ENCODE measurements around the gene KRT20.

KRT20 gene

DNA sequence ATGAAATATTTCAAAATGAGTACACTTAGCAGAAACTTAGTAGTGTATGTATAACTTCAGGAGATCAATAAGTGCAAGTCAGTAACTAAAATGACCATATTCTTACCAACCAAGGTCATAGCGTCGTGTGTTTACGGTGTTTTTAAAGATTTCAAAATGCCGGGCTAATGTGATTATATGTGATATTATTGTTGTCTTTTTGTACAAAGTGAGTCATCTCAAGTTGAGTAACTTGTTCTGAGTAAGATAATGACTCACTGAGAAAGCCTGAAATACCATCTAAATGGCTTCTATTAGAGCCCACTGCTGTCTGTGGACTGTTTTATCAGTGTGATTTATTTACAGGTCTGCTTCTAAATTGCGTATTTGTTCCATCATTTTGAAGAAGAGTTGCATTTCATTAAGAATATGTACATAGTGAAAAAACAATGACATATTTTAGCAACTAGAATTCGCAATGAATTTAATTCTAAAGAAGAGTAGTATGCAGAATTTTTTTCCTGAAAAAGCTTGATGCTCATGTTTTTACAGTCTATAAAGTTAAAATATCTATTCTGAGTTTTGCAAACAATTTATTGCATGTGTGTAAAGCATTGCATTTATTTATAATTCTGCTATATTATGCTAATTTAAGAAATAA lies 30.7 kb downstream of the KRT20 start:
- DNase-seq (ENCODE audit: low read depth in 3 of 3, low spot score in 1 of 3): no peak

DNA sequence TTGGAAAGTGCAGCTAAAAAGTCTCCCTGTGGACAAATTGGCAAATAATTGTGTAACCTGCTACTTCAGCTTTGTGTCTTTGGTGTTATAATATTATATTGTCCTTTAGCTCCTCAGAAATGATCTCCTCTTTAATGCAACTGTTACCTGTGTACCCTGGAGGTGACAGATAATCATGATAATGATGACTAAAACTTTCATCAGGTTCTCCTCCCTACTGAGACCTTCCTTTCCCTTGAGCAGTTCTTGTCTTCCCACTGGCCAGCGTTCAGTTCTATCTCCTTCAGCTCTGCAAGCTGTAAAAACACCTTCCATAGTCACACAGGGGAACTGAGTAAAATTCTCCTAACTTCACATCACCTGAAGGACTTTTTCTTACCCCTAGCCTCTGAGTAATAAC lies 32.7 kb downstream of the KRT20 start:
- DNase-seq (ENCODE audit: low read depth in 3 of 3, low spot score in 1 of 3): no peak

GRCh38 chr17:40850293-40850972 lies 34.6 kb downstream of the KRT20 start:
- DNase-seq (ENCODE audit: low read depth in 3 of 3, low spot score in 1 of 3): no peak

DNA sequence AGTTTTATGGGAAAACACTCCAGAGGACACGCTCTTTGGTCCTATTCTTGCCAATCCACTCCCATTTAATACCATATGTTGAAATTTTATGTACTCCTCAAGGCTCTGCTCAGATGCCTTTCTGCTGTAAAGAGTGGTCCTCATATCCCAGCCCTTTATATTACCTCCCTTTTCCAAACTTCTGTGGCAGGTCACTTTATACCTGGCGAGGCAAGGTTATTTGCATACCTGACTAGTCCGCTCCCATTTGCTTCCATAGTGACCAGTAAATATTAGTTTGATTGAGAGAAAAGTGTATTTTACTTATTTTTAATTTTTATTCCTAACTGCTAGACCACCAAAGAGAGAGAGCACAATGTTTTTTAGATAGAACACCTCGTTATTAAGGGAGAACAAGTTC lies 35.3 kb downstream of the KRT20 start:
- no peak for DNase-seq (ENCODE audit: low read depth in 3 of 3, low spot score in 1 of 3)

GRCh38 chr17:40848583-40849235 lies 36.3 kb downstream of the KRT20 start:
- no peak for DNase-seq (ENCODE audit: low read depth in 3 of 3, low spot score in 1 of 3)

DNA sequence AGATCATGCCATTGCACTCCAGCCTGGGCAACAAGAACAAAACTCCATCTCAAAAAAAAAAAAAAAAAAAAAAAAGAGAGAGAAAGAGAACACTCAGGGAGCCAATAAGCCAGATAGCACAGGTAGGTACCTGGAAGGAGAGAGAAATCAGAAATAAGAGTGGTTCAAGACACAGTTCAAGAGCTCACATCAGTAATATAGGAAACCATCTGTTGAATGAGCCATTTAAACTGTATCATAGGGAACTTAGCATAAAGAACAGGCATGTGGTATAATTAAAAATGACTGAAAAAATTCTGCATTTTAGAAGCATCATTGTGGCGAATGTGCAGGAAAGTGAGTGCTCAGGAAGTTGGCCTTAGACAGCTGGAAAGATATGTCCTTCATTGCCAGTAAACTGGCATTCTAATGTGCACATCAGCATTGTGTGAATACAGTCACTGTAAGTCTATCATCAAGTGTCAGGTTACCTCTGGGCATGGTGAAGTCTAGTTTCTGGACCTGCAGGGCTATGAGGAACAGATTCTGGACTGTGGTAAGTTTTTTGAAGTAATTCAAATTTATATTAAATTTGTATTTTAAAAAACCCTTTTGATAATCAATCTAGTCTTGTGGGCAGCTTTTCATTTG lies 38.4 kb downstream of the KRT20 start:
- no peak for DNase-seq (ENCODE audit: low read depth in 3 of 3, low spot score in 1 of 3)

DNA sequence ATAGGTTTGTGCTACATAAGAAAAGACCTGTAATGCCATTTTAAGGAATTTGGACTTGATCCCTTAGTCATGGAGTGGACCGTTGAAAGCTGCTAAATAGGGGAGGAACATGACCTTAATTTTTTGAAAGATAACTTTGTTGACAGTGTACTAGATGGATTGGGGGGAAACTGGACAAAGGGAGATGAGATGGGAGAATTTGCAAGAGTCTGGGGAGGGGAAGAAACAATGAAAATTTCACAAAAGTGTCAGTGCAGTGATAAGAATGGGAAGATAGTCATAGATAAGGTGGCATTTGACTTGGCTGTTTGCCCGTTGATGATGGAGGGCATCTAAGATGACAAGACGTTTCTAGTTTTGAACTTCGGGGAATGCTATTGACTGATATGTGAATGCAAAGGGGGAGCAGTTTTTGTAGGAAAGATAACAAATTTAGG lies 40.4 kb downstream of the KRT20 start:
- DNase-seq (ENCODE audit: low read depth in 3 of 3, low spot score in 1 of 3): no peak

DNA sequence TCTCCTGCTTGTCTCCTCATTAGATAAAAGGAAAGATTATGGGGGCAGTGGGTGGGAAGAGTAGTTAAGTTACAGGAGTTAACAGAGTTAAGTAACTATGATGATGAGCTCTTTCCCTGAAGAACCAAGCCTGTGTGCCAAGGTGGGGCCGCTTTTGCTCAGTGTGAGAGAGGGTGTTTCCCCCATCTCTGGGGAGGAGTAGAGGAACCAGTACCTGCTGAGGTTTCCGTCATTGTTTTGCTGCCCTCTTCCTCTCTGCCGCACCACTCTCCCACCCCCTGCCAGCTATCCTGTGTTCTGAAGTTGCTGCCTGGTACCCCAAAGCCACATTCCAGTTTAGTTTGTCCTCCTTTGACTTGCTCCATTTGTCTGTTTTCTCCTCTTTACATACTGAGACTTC lies 41.8 kb downstream of the KRT20 start:
- no peak for DNase-seq (ENCODE audit: low read depth in 3 of 3, low spot score in 1 of 3)

DNA sequence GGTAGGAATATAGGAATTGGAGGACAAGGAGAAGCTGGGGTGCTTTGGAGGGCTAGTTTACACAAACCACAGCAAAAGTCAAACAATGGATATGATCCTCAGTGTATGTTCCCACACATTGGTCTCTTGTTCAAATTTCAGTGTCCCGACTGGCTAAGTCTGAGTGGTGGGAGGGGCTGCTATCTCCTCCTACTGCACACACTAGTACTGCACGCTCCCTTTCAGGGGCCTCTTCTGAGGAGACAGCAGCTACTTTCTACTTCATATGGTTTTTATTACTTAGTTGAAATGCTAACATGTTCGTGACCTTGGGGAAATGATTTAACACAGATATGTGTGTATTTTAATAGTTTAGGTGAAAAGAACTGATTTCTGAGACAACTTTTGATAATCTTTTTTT lies 43.8 kb downstream of the KRT20 start:
- DNase-seq (ENCODE audit: low read depth in 3 of 3, low spot score in 1 of 3): no peak

GRCh38 chr17:40839194-40839593 lies 45.8 kb downstream of the KRT20 start:
- DNase-seq (ENCODE audit: low read depth in 3 of 3, low spot score in 1 of 3): no peak

GRCh38 chr17:40836020-40836419 lies 49.0 kb downstream of the KRT20 start:
- no peak for DNase-seq (ENCODE audit: low read depth in 3 of 3, low spot score in 1 of 3)

DNA sequence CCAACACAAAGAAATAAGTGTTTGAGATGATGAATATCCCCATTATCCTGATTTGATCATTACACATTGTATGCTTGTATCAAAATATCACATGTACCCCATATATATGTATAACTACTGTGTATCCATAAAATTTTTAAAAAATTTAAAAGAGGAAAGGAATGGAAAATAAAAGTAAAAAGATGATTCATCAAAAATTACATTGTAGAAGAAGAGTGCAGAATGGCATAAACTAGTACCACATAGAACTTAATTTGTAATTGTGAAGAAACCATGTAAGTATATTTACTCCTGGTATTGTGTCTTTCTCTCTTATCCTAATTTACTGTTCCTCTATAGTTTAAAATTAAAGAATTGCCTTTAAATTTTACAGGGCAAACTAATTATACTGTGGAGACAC lies 51.2 kb downstream of the KRT20 start:
- DNase-seq (ENCODE audit: low read depth in 3 of 3, low spot score in 1 of 3): no peak

DNA sequence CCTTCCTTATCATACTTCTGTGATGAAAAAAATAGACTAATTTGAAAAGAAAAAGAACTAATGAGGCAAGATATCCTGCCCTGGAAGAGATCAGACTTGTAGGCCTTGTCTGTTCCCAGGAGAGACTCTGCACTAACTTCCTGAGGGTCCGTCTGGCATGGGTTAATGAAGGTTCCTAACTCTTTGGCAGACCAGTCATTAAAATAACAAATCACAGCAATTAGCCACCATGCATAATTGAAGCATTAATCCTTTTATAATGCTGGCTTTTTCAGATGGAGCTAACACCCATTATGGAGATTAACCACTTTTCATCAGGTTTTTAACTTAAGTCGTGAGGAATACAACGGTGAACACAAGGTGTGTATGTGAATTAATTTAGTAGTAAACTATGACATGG lies 52.2 kb downstream of the KRT20 start:
- no peak for DNase-seq (ENCODE audit: low read depth in 3 of 3, low spot score in 1 of 3)

DNA sequence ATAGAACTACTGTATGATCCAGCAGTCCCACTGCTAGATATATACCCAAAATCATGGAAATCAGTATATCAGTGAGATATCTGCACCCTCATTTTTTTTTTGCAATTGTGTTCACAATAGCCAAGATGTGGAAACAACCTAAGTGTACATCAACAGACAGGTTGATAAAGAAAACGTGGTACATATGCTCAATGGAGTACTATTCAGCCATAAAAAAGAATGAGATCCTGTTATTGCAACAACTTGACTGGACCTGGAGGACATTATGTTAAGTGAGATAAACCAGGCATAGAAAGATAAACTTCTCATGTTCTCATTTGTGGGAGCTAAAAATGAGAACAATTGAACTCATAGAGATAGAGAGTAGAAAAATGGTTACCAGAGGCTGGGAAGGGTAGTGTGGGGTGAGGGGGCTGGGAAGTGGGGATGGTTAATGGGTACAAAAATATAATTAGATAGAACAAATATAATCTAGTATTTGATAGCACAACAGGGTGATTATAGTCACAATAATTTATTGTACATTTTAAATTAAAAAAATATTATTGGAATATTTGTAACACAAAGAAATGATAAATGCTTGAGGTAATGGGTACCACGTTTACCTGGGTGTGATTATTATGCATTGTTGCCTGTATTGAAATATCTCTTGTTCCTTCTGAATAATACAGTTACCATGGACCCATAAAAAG lies 54.8 kb downstream of the KRT20 start:
- no peak for DNase-seq (ENCODE audit: low read depth in 3 of 3, low spot score in 1 of 3)

GRCh38 chr17:40828454-40829044 lies 56.5 kb downstream of the KRT20 start:
- no peak for DNase-seq (ENCODE audit: low read depth in 3 of 3, low spot score in 1 of 3)

- DNase-seq (ENCODE audit: low read depth in 3 of 3, low spot score in 1 of 3): no peak
These were observed 57.1 kb downstream of the KRT20 start for GRCh38 chr17:40827746-40828453.

All from stimulated activated CD4-positive, alpha-beta T cell treated with anti-CD3 and anti-CD28 coated beads, TNF-alpha, amount 100 ng/mL, for 1 hour (primary cell).